GM19397 (cell line): ENCODE measurements around the gene AQP10.
"Not testable (repeated sequence)": the region's sequence is repeated elsewhere in the genome, so short reads cannot be mapped to it uniquely, and the experiment has no call there.

Experiments used
- ATAC-seq: cut with Tn5 transposase; IDR thresholded peaks from one replicate; pipeline ENCODE4 v1.9.1; 2021; ENCODE audit warnings: mild to moderate bottlenecking, moderate library complexity; ENCODE audit not compliant: unreplicated experiment

Gene AQP10

DNA sequence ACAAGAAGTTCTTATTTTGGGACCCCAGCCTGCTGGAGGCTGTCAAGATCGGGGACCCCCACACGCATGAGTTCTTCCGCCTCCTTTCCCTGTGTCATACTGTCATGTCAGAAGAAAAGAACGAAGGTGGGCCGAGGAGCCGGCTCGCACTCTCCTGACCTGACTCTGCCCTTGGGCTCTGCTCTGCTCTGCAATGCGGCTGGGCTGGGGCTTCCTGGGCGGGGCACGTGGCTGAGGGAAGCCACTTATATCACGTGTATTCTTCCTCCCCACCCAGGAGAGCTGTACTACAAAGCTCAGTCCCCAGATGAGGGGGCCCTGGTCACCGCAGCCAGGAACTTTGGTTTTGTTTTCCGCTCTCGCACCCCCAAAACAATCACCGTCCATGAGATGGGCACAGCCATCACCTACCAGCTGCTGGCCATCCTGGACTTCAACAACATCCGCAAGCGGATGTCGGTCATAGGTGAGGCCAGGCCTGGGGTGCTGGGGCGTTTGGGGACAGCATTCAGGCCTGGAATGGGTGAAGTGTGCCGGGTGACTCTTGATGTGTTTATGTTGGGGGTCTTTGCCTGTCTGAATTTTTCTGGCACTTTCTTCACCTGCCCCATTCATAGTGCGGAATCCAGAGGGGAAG, 22.1 kb downstream of the AQP10 start:
- no peak for ATAC-seq

- no peak for ATAC-seq
Measured at GRCh38 chr1:154344977-154345837, 24.3 kb downstream of the AQP10 start.

DNA sequence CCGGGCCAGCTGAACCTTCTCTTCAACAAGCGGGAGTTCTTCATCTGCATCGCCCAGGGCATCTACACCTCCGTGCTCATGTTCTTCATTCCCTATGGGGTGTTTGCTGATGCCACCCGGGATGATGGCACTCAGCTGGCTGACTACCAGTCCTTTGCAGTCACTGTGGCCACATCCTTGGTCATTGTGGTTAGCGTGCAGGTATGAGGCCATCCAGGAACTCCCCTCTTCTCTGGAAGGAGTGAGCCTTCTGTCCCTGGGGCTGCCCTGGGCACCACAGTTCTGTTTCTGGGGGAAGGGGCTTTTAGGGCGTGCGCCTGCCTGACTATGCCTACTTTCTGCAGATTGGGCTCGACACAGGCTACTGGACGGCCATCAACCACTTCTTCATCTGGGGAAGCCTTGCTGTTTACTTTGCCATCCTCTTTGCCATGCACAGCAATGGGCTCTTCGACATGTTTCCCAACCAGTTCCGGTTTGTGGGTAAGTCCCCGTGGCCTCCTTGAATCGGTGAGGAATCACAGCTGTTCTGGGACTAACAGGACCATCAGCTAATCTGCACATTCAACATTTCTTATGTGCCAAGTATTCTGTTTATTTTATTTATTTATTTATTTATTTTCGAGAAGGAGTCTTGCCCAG, 25.5 kb downstream of the AQP10 start:
- no peak for ATAC-seq

- ATAC-seq: no peak
Measured at GRCh38 chr1:154347961-154348360, 27.1 kb downstream of the AQP10 start.

DNA sequence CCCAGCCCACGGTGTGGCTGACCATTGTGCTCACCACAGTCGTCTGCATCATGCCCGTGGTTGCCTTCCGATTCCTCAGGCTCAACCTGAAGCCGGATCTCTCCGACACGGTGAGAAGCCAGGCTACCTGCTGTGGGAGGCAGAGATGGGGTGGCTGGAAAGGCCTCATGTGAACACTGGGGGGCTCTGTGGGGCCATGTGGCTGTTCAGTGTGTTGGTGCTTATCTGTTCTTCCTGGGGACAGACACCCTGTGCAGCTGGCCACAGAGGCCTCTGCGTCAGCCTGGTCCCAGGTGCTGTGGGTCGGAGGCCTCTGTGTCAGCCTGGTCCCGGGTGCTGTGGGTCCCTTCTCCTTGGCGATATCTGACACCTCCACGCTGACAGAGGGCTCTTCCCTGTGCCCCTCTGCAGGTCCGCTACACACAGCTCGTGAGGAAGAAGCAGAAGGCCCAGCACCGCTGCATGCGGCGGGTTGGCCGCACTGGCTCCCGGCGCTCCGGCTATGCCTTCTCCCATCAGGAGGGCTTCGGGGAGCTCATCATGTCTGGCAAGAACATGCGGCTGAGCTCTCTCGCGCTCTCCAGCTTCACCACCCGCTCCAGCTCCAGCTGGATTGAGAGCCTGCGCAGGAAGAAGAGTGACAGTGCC, 27.7 kb downstream of the AQP10 start:
- ATAC-seq: no peak

DNA sequence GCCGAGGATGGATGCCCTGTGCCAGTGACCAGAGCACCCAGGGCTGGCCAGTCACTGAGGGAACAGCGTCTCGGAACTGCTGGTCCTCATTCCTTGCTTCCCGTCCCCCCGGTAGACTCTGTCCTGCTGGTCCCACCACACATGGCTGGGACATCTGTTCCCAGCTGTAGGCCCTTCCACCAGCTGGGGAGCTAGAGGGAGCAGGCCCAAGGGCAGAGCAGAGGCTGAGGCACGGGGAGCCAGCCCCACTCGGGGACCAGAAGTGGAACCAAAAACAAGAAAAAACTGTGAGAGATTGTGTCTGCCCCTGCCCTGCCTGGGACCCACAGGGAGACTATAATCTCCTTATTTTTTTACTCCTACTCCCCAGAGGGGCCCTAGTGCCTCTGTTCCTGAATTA, 28.2 kb downstream of the AQP10 start:
- no peak for ATAC-seq

DNA sequence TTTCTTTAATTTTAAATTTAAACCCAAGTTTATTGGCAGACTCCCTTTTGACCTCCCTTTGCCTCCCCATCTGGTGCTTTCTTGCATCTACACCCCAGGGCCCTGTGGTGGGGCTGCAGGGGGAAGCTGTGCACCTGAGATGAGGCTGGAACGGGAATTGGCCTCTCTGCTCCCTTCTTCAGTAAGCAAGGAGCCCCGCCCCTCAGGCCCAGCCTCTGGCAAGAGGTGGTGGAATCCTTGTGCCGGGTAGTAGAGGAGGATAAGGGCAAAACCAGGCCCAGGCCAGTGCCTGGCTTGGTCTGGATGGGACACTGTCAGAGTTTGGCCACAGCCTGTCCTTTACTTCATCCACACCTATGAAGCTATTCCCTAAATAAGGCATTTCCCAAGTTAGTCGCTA, 29.5 kb downstream of the AQP10 start:
- no peak for ATAC-seq

GRCh38 chr1:154351363-154352068, 30.6 kb downstream of the AQP10 start:
- ATAC-seq: no peak

GRCh38 chr1:154352245-154352580, 31.3 kb downstream of the AQP10 start:
- no peak for ATAC-seq

DNA sequence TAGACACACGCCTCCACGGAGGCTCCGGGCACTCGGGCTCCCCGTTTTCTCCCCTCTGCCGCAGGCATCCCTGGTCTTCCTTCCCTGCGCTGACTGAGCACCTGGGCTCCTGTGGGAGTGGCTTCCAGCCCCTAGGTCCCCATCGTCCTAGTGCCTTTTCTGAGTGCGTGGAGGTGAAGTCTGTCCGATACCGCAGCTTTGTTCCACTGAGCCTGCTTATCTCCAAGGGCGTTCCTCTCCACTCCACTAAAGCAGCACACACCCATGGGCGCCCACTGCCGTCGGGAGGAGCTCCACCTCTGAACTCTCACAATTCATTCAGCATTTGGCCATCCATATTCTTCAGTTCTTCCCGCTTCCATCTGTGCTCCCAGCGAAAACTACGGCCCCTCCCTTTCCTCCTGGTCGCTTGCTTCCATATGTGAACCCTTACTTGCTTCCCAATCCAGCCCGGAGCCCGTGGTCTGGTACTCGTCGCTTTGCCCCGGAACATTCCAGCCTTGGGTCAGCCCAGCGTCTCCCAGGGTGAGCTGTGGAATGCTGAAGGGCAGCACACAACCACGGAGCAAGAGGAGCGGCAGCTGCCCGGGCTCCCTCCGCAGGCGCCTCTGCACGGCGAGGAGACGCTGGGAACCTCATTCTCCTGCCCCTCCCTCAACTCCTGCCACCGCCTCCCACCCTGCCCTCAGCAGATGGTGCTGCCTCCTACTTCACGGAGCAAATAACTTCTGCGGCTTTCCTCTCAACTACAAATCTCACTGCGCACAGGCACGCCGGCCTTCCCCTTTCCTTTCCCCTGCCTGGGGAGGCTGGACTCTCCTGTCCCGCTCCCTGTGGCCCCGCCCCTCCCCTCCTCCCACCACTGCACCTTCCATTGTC, 31.9 kb downstream of the AQP10 start:
- no peak for ATAC-seq

DNA sequence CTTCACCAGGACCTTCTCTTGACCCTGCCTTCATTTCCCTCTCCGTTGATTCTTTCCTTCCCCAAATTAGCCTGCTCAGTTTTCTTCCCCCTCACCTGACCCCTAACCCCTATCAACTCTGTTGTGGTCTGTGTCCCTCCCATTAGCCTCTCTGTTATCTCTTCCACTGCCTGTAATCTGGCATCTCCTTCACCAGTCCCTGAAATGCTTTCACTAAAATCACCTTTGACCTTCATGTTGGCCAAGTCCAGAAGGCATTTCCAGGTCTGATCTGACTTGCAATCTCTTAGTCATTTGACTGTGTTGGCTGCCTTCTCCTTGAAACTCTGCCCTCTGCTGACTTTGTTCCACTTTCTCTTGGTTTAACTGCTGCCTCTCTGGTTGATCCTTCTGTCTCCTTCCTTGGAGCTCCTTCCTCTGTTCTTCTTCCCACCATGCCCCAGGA, 32.6 kb downstream of the AQP10 start:
- no peak for ATAC-seq

- ATAC-seq: no peak
Measured at GRCh38 chr1:154353966-154354365, 33.1 kb downstream of the AQP10 start.

DNA sequence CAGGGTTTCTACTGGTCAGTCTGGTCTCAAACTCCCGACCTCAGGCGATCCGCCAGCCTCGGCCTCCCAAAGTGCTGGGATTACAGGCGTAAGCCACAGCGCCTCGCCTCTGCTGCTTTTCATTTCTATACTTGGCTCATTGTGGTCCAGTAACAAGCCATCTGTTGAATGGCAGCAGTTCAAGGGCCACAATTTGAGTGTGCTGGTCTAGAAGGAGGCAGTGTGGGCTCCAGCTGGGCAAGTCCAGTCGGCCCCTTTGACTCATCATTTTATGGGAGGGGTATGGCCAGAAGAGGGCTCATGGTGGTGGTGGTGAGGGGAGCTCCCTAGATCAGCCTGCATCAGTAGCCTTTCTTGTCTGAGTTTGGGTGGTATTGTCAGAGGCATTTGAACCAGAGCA, 37.6 kb downstream of the AQP10 start:
- ATAC-seq: no peak

DNA sequence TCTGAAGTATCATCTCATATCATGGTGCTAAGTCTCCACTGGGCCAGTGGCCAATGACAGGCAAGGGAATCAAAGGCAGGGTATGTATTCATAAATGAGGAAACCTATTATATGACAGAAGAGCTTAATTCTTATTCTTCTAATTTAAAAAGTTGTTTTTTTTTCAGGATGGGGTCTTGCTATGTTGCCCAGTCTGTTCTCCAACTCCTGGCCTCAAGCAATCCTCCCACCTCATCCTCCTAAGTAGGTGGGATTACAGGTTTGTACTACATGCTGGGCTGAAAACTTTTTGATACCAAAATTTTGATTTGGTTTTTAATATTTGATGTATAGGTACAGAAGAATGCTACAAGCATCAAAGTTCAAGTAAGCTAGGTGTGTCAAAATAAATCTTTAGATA, 39.4 kb downstream of the AQP10 start:
- no peak for ATAC-seq

DNA sequence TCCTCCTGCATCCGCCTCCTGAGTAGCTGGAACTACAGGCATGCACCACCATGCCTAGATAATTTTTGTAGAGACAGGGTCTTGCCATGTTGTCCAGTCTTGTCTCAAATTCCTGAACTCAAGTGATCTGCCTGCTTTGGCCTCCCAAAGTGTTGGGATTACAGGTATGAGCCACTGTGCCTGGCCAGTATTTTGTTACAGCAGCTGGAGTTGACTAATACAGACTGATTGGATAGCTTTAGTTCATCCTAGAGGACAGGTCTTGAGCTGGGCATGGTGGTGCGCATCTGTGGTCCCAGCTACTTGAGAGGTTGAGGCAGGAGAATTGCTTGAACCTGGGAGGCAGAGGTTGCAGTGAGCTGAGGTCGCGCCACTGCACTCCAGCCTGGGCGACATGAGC, 40.0 kb downstream of the AQP10 start:
- ATAC-seq: not testable (repeated sequence)

GRCh38 chr1:154361357-154361756, 40.5 kb downstream of the AQP10 start:
- ATAC-seq: no peak

DNA sequence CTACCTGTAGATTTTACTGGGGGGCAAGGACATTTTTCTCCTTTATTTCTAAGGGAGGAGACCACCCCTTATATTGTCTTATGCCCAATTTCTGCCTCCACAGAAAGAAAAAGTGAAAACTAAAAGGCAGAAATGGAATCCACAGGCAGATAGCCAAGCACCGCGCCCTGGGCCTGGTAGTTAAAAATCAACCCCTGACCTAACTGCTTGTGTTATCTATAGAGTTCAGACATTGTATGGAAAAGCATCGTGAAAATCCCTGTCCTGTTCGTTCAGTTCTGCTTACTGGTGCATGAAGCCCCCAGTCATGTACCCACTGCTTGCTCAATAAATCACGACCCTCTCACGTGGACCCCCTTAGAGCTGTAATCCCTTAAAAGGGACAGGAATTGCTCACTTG, 50.5 kb downstream of the AQP10 start:
- ATAC-seq: no peak

GRCh38 chr1:154373777-154374357, 53.0 kb downstream of the AQP10 start:
- not testable (repeated sequence) for ATAC-seq
